A549 (cell line): ENCODE measurements around the gene SARS2.

ENCODE experiments used
- EP300 ChIP-seq, 2 experiments: fragments of >200 bp; sonication (Bioruptor Twin); formaldehyde crosslinking; IDR thresholded peaks; 2 replicates in 1 of 2; 3 replicates in 1 of 2; pipeline ENCODE4 v1.6.1; 2016 to 2017
- RFX5 ChIP-seq: fragments of 450-650 bp; IDR thresholded peaks from 2 replicates; pipeline ENCODE4 v1.7.1; 2014; ENCODE audit warnings: antibody characterized with exemption, mild to moderate bottlenecking, moderate library complexity
- ZC3H11A ChIP-seq: fragments of 450-650 bp; IDR thresholded peaks from 2 replicates; pipeline ENCODE4 v1.6.1; 2014; ENCODE audit warnings: antibody characterized with exemption, mild to moderate bottlenecking
- TF ChIP-seq, protein P1 (sequence below): fragments of >200 bp; sonication (Bioruptor Twin); formaldehyde crosslinking; IDR thresholded peaks from 3 replicates; pipeline ENCODE4 v1.5.1; 2016

DNA sequence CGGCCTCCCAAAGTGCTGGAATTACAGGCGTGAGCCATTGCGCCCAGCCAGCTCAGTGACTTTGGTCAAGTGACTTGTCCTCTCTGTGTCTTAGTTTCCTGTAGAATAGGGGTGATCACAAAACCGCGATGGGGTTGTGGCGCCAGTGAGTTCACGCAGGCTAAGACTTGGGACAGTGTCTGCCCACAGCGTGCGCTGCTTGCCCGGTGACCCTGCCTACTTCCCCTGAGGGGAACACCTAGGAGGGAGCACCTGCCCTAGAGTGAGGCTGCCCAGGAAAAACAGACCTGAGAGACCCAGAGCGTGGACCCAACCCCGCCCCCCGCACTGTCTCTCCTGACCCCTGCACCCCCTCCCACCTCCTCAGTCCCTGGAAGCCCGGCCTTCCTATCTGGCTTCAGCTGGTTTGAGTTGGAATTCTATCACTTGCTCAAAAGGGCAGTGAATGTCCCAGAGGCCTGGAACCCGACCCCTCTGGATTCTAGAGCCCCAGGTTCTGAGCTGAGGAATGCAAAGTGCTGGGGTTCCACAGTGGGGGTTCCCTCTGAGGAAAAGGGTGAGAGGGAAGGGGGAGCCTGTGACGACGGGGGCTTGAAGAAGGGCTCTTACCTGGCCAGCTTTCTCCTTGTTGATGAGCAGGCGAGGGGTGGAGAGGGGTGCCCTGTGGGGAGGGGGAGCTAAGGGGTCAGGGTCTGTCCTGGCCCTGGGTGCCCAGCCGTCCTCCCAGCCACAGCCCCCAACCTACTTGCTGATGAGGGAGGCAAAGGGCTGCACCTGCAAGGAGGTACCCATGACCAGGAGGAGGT lies 50.3 kb downstream of the SARS2 start:
- TF ChIP-seq RFX5 (no peak), EP300 (IDR thresholded peaks at IDR 0.05) (no peak), ZC3H11A (no peak)
- TF ChIP-seq, protein P1, sequence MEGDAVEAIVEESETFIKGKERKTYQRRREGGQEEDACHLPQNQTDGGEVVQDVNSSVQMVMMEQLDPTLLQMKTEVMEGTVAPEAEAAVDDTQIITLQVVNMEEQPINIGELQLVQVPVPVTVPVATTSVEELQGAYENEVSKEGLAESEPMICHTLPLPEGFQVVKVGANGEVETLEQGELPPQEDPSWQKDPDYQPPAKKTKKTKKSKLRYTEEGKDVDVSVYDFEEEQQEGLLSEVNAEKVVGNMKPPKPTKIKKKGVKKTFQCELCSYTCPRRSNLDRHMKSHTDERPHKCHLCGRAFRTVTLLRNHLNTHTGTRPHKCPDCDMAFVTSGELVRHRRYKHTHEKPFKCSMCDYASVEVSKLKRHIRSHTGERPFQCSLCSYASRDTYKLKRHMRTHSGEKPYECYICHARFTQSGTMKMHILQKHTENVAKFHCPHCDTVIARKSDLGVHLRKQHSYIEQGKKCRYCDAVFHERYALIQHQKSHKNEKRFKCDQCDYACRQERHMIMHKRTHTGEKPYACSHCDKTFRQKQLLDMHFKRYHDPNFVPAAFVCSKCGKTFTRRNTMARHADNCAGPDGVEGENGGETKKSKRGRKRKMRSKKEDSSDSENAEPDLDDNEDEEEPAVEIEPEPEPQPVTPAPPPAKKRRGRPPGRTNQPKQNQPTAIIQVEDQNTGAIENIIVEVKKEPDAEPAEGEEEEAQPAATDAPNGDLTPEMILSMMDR, result no peak
